Mucosa of rectum (tissue), 2 donors: ENCODE measurements around the gene FAM241A.
"Not testable (repeated sequence)": the region's sequence is repeated elsewhere in the genome, so short reads cannot be mapped to it uniquely, and the experiment has no call there.

Experiments used
- H3K27ac ChIP-seq, 2 donors: one replicate each; pipeline ENCODE4 v1.7.0; 2013; ENCODE audit warnings: inconsistent platforms in 2 of 2, low read depth in 2 of 2, low read length in 2 of 2
- H3K27me3 ChIP-seq, 2 donors: one replicate each; pipeline ENCODE4 v1.7.0; 2013; ENCODE audit warnings: low read length in 2 of 2; ENCODE audit not compliant: control insufficient read depth in 2 of 2, insufficient read depth in 2 of 2
- H3K36me3 ChIP-seq, 2 donors: one replicate each; pipeline ENCODE4 v1.7.0; 2013; ENCODE audit warnings: low read length in 2 of 2; ENCODE audit not compliant: control insufficient read depth in 2 of 2, insufficient read depth in 2 of 2
- H3K4me1 ChIP-seq, 2 donors: one replicate each; pipeline ENCODE4 v1.7.0; 2013; ENCODE audit warnings: low read length in 2 of 2, mild to moderate bottlenecking in 1 of 2; ENCODE audit not compliant: control insufficient read depth in 2 of 2, insufficient read depth in 2 of 2
- H3K4me3 ChIP-seq, 2 donors: one replicate each; pipeline ENCODE4 v1.7.0; 2013; ENCODE audit warnings: low read length in 2 of 2
- H3K9ac ChIP-seq, 2 donors: one replicate each; pipeline ENCODE4 v1.7.0; 2013; ENCODE audit warnings: low read length in 2 of 2, low read depth in 1 of 2, mild to moderate bottlenecking in 1 of 2
- H3K9me3 ChIP-seq, 2 donors: one replicate each; pipeline ENCODE4 v1.7.0; 2013; ENCODE audit warnings: low read length in 2 of 2; ENCODE audit not compliant: control insufficient read depth in 2 of 2
- donor health status: healthy.
- donor health status: Normal muscosa, but diverticular disease.

FAM241A gene

DNA sequence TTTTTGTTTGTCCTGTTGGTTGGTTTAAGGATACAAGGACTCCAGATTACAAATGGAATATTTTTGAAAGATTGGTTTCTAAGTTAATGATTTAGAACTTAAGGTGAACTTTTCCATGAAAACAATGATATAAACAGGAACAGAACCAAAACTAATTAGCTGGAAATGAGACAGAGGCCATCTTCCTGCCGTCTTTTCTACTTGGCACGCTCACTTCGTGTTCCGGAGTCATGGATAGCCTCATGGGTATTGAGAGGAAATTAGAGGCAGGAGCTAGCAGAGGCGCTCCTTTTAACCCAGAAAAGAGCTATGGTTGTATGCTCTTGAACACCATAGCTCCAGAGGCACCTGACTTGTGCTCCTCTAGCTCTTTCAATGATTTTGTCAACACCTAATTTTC lies 2.4 kb downstream of the FAM241A start:
- H3K27ac ChIP-seq: no peak overlapping the region
- H3K9ac ChIP-seq: no peak overlapping the region
- no peaks in the 10 kb centered on the region for H3K9me3 ChIP-seq
- H3K27me3 ChIP-seq: no peaks in the 10 kb centered on the region
- peaks cover 0 to 2% of the 10 kb centered on the region in 2 donors for H3K4me1 ChIP-seq
- H3K36me3 ChIP-seq: no peaks in the 10 kb centered on the region
- H3K4me3 ChIP-seq: no peak overlapping the region

DNA sequence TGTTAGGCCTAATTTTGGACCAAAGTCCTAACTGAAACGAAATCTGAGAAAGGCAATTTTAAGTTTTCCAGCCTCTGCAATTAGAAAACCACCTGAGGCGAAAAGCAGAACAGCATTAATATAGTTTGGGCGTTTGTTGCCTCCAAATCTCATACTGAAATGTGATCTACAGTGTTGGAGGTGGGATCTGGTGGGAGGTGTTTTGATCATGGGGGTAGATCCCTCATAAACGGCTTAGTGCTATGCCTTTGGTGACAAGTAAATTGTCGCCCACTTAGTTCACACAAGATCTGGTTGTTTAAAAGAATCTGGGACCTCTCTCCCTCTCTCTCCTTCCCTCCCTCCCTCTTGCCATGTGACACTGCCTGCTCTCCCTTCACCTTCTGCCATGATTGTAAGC lies 5.7 kb downstream of the FAM241A start:
- H3K9me3 ChIP-seq: no peaks in the 10 kb centered on the region
- no peaks in the 10 kb centered on the region for H3K36me3 ChIP-seq
- peaks cover 0 to 2% of the 10 kb centered on the region in 2 donors for H3K4me1 ChIP-seq
- no peak overlapping the region for H3K27ac ChIP-seq
- H3K27me3 ChIP-seq: no peaks in the 10 kb centered on the region
- H3K4me3 ChIP-seq: no peak overlapping the region
- H3K9ac ChIP-seq: no peak overlapping the region

DNA sequence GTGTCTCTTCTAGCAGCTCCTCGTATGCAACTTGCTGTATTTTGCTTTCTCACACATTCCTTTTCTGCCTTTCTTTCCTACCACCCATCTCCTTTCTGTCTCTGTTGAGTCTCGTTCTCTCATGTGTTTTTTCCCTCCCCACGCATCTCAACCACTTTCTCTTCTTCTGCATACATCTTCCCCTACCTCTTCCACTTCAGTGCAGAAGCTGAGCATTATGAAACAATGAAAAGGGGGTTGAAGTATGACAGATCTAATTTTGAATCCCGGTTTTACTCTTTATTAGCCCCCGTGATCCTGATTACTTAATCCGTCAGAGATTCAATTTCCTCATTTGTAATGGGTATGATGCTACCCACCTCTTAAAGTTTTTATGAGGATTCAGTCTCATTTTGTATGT lies 7.3 kb downstream of the FAM241A start:
- Histone ChIP-seq H3K27me3 (no peaks in the 10 kb centered on the region), H3K4me3 (no peak overlapping the region)

DNA sequence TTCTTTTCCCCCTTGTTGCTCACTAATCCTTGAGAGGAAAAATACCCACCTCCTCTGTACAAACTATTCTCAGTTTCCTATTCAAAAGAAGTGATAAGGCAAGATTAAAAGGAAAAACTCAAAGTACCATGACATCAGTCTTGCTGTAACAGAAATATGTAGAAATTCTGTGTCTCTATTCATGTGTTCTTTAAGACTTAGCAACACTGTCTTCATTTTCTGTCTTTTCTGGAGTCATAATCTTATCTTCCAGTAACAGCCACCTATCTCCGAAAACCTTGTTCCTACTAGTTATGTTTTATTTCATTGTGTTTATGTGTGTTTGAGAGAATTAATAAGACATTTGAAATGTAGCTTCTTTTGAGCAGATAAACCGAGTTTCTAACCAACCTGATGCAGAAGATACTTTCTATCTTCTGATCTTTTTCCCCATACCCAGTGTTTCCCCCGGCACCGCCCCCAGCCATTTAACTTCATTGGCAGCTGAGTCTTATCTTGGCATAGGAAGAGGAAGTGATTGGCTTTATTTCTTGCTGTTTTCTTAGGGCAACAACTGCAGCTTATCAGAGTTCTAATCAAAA lies 8.0 kb downstream of the FAM241A start:
- Histone ChIP-seq H3K9me3 (no peaks in the 10 kb centered on the region), H3K27me3 (no peaks in the 10 kb centered on the region), H3K36me3 (no peaks in the 10 kb centered on the region), H3K9ac (no peak overlapping the region), H3K4me1 (no peaks in the 10 kb centered on the region), H3K4me3 (no peak overlapping the region), H3K27ac (no peak overlapping the region)

More for the DNA sequence above, 7.3 kb downstream of the FAM241A start:
- Histone ChIP-seq H3K9ac (no peak overlapping the region), H3K4me1 (peaks cover 0 to 2% of the 10 kb centered on the region in 2 donors), H3K36me3 (no peaks in the 10 kb centered on the region), H3K27ac (no peak overlapping the region), H3K9me3 (no peaks in the 10 kb centered on the region)

DNA sequence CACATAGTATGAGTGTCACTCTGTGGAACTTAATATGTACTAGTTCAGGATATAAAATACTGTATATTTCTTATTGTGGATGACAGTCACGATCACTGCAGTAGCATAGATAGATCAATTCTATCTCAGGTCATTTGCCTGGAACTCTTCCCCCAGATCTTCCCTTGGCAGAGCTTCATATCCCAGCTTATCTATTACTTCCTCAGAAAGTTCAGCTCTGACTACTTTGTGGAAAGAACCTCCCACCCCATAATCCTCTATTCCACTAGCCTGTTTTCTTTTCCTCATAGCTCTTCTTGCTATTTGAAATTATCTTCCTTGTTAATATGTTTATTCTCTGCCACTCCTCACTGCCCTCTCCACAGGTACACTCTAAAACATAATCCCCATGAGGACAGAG lies 10.9 kb downstream of the FAM241A start:
- H3K4me3 ChIP-seq: no peak overlapping the region

DNA sequence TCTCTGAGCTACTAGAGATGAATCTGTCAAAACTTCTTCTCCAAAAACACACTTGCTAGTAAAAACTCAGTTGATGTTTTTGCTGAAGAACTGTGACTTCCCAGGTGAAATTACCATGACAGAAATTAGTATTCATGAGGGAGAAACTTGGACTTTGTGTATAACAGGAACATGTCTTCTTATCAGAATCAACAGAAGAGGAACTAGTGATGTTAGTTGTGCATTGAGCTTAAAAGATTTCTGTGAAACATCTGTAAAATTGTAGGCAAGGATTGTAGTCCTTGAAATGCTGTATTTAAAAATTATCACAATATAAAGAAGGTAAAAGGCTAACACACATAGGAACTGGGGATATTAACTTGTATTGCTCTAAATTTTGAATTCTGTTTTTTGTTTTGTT lies 11.3 kb downstream of the FAM241A start:
- Histone ChIP-seq H3K27me3 (no peaks in the 10 kb centered on the region), H3K27ac (no peak overlapping the region), H3K4me1 (no peaks in the 10 kb centered on the region), H3K9ac (no peak overlapping the region), H3K9me3 (no peaks in the 10 kb centered on the region), H3K4me3 (no peak overlapping the region), H3K36me3 (no peaks in the 10 kb centered on the region)

More for the DNA sequence above, 10.9 kb downstream of the FAM241A start:
- Histone ChIP-seq H3K9ac (no peak overlapping the region), H3K36me3 (no peaks in the 10 kb centered on the region), H3K4me1 (no peaks in the 10 kb centered on the region), H3K27me3 (no peaks in the 10 kb centered on the region), H3K9me3 (no peaks in the 10 kb centered on the region), H3K27ac (no peak overlapping the region)

DNA sequence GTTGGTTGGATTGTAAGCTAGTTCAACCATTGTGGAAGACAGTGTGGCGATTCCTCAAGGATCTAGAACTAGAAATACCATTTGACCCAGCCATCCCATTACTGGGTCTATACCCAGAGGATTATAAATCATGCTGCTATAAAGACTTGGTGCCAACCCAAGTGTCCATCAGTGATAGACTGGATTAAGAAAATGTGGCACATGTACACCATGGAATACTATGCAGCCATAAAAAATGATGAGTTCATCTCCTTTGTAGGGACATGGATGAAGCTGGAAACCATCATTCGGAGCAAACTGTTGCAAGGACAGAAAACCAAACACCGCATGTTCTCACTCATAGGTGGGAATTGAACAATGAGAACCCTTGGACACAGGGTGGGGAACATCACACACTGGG lies 18.5 kb downstream of the FAM241A start:
- H3K9ac ChIP-seq, H3K4me3 ChIP-seq, H3K36me3 ChIP-seq, H3K4me1 ChIP-seq, H3K9me3 ChIP-seq, H3K27ac ChIP-seq, H3K27me3 ChIP-seq: not testable (repeated sequence)

DNA sequence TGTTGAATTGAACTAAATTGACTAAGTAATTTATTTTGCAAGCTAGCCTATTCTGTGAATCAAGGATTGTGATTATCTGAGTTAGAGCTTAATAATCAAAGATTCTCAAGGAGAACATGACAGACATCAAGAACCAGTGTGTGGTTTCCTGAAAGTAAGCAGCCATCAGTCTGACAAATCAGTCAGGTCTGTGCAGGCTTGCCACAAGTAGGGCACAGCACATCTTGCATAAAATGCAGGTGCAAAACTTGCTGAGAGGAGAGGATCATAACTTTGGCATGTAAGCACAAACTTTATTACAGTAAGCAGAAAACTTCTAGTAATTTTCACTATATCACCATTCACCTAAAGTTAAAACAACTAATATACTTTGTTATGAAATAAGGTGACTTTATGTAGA lies 22.5 kb downstream of the FAM241A start:
- Histone ChIP-seq H3K4me1 (no peaks in the 10 kb centered on the region), H3K27me3 (no peaks in the 10 kb centered on the region), H3K27ac (no peak overlapping the region), H3K9me3 (no peaks in the 10 kb centered on the region), H3K4me3 (no peak overlapping the region), H3K36me3 (no peaks in the 10 kb centered on the region), H3K9ac (no peak overlapping the region)

DNA sequence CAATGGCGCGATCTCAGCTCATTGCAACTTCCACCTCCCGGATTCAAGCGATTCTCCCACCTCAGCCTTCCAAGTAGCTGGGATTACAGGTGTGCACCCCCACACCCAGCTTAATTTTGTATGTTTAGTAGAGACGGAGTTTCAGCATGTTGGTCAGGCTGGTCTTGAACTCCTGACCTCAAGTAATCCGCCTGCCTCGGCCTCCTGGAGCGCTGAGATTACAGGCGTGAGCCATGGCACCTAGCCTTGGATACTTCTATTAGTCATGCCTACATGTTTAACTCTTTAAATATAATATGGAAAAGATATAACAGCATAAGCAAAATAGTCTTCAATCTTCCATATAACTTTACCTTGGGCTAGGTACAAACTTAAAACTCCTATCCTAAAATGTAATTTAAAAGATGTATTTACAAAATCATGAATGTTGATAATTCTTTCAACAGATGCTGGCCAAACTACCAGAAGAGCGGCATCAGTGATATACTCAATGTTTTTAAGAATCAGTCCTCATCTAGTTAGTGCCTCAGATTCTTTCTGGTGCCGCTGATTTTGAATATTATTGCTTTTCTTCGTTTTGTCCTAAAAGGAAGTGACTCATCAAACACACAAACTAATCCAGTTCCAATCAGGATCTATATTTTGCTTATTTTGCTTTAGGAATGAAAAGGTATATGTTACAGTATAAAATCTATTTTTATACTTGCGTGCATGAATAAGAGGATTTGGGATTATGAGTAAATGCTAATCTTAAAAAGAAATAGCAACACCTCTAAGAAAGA lies 23.7 kb downstream of the FAM241A start:
- Histone ChIP-seq H3K27me3 (no peaks in the 10 kb centered on the region), H3K36me3 (no peaks in the 10 kb centered on the region), H3K27ac (no peak overlapping the region), H3K9ac (no peak overlapping the region), H3K4me3 (no peak overlapping the region), H3K4me1 (no peaks in the 10 kb centered on the region), H3K9me3 (no peaks in the 10 kb centered on the region)

DNA sequence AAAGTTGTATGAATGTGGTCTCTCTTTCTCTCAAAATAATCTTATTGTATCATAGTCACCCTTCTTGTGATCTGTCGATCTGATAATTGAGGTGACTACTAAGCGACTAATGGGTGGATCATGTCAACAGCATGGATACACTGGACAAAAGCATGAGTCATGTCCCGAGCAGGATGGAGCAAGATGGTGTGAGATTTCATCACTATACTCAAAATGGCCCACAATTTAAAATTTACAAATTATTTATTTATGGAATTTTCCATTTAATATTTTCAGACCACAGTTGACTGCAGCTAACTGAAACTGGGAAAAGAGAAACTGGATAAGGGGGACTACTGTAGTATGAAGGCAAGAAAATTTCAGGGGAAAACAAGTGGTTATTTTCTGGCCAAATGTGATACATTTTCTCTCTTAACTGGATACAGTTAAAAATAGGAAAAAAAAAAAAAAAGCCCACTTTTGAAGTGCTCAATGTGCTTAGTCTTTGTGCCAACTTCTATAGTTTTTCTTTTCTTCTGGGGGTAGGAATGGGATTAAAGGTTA lies 25.3 kb downstream of the FAM241A start:
- no peak overlapping the region for H3K4me3 ChIP-seq
- no peak overlapping the region for H3K9ac ChIP-seq
- H3K36me3 ChIP-seq: no peaks in the 10 kb centered on the region
- no peaks in the 10 kb centered on the region for H3K9me3 ChIP-seq
- no peaks in the 10 kb centered on the region for H3K4me1 ChIP-seq
- H3K27ac ChIP-seq: no peak overlapping the region
- H3K27me3 ChIP-seq: no peaks in the 10 kb centered on the region
